ENCODE data around the gene CFAP46.
"Not testable (repeated sequence)": the region's sequence is repeated elsewhere in the genome, so short reads cannot be mapped to it uniquely, and the experiment has no call there.

The CFAP46 gene

GRCh38 chr10:132925614-132926013, 16.8 kb downstream of the CFAP46 start:
- DNase-seq (ENCODE audit: low read depth), result no peak
- H3K4me3 ChIP-seq (ENCODE audit: low read depth, low read length), result no peak overlapping the region
- no peak for TF ChIP-seq CTCF (IDR thresholded peaks at IDR 0.05; ENCODE audit: control insufficient read depth, extremely low read depth, insufficient read depth)

- DNase-seq (ENCODE audit: low read depth), result no peak
- no peak for TF ChIP-seq CTCF (IDR thresholded peaks at IDR 0.05; ENCODE audit: control insufficient read depth, extremely low read depth, insufficient read depth)
- H3K4me3 ChIP-seq (ENCODE audit: low read depth, low read length), result no peak overlapping the region
These were observed 17.3 kb downstream of the CFAP46 start for GRCh38 chr10:132925071-132925561.

GRCh38 chr10:132924046-132924952, 18.1 kb downstream of the CFAP46 start:
- no peak overlapping the region for H3K4me3 ChIP-seq (ENCODE audit: low read depth, low read length)
- TF ChIP-seq CTCF (IDR thresholded peaks at IDR 0.05; ENCODE audit: control insufficient read depth, extremely low read depth, insufficient read depth), result no peak
- DNase-seq (ENCODE audit: low read depth), result no peak

GRCh38 chr10:132923384-132923783, 19.0 kb downstream of the CFAP46 start:
- not testable (repeated sequence) for DNase-seq (ENCODE audit: low read depth); H3K4me3 ChIP-seq (ENCODE audit: low read depth, low read length)

GRCh38 chr10:132922872-132923271, 19.5 kb downstream of the CFAP46 start:
- DNase-seq (ENCODE audit: low read depth), result no peak
- H3K4me3 ChIP-seq (ENCODE audit: low read depth, low read length), result no peak overlapping the region
- no peak for TF ChIP-seq CTCF (IDR thresholded peaks at IDR 0.05; ENCODE audit: control insufficient read depth, extremely low read depth, insufficient read depth)

- DNase-seq (ENCODE audit: low read depth), result no peak
These were observed 20.3 kb downstream of the CFAP46 start for GRCh38 chr10:132921818-132922807.

More at GRCh38 chr10:132921818-132922807, 20.3 kb downstream of the CFAP46 start:
- no peak for TF ChIP-seq CTCF (IDR thresholded peaks at IDR 0.05; ENCODE audit: control insufficient read depth, extremely low read depth, insufficient read depth)
- no peak overlapping the region for H3K4me3 ChIP-seq (ENCODE audit: low read depth, low read length)

All from LNCaP clone FGC (cell line).